ENCODE data around the gene PEX3.
"Not testable (repeated sequence)": the region's sequence is repeated elsewhere in the genome, so short reads cannot be mapped to it uniquely, and the experiment has no call there.

Gene PEX3

DNA sequence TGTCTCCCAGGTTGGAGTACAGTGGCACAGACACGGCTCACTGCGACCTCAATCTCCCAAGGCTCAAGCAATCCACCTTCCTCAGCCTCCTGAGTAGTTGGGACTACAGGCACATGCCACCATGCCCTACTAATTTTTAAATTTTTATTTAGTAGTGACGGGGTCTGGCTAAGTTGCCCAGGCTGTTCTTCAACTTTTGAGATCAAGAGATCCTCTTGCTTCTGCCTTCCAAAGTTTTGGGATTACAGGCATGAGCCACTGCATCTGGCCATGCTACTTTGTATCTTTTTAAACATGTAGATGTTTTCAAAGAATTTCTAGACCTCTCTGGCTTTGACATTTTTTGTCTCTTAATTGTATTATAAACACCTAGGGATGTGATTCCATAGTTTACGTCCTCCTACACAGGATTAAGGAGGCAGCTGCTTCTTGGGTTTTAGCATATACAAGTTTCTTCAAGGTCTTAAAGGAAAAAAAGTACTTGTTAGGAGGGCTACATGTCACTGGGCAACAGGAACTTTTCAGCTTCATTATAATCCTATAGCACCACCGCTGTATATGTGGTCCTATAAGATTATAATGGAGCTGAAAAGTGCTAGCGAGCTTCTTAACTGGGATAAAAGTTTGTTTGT, 1.4 kb upstream of the PEX3 start:
- no peak for DNase-seq

DNA sequence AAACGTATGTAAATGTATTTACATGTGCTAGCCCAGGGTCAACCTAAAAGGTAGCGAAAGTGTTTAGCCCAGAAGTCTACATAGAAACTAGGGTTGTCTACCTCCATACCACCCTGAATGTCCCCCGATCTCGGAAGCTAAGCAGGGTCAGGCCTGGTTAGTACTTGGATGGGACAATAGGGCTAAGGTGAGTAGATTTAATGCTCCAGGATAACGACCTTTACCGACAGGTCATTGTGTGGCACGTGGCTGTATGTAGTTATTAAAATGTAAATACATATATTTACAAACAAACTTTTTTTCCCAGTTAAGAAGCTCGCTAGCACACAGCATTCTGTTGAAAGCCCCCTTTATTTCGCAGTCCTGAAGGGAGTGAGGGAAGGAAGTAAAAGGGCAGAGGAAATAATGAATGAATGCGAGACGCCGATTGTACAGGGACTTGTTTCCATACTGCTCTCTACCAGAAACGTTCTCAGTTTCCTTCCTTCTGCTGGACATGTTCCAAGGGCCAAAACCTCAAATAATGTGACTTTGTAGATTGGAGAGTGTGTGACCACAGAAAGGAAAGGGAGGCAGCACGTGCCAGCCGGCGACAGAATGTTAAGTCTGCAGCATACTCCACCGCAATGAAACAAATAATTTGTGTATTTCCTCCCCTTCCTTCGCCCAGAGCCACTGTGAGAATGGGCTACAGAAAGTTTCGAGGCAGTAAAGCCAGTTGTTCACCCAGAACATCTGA, 722 bp upstream of the PEX3 start:
- DNase-seq = peak; percentile 46

DNA sequence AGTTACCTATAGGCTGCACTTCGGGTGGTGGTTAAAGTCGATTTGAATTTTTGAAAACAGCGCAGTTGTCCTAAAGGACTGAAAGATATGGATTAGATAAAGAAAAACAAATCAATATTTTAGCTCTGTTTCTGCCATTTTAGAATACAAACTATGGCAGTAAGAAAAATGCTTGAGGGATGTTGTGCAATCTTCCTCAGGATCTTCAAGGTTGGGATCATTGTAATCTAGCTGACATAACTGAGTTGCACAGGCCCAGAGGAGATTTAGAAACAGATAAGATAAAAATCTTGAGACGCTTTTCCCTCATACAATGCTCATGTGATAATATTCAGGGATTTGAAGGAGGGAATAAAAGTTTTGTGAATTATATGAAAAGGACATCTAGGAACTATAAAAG, 926 bp downstream of the PEX3 start:
- no peak for DNase-seq

DNA sequence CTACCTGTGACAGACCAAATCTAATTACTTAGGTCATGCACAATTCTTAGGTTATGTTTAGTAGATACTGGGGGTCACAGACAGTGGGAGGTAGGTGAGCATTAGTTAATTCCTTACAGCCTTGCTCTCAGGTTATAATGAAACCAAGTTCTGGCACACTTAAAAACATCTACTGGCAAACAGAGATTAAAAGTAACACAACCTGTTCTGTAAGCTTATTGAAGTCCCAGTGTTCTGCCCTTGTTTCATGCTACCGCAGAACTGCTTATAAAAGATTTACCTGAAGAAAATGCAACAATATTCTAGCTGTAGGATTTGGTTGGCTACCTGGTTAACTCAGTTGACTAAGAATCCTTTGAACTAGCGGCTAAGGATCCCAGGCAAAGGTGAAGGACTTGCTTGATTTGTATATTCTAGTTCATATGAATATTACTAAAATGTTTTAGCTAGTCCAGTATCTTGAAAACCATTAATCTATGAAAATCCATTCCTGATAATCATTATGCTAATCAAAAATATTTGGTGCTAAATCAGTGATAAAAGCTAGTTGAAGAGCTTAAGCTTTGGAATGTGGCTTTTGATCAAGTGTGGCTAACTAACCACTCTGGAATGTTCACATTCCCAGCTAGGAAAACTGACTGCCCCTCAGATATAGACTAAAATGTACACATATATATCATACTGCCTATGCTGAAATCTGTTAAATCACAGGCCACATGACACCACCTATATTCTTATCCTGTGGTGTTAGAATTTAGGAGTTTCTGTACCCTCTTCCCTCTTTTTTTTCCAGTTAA, 7.2 kb downstream of the PEX3 start:
- no peak for DNase-seq

DNA sequence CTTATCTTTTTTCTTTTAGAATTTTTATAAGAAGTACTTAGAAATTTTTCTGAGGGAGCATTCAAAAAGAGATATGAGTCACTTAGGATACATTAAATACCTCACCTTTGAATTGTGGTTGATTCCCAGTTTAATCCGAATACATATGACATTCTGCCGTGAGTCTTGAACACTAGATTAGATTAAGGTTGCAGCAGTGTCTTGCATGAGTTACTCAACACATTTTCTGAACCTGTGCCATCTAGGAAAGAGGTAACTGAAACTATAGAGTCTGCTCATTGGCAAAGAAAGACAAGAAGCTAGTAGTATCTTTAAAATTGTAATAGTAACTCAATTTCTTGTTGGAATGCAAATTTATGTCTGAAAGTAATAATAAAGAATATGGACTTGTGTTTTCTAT, 14.9 kb downstream of the PEX3 start:
- no peak for DNase-seq

DNA sequence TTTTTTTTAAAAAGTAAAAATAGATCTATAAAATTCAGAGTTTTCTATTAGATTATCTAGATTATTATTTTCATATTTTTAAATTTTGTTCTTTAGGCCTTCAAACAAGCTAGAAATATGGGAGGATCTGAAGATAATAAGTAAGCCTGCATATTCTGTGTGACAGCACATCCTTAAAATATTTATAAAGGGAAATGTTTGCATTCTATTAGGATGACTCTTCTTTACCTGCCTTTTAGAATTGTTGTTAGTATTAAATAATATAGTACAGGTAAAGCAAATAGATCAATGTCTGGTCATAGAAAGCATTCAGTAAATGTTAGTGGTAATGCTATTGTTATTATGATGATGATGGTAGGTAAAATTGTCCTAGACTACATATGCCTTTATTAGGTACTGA, 17.4 kb downstream of the PEX3 start:
- DNase-seq = no peak

DNA sequence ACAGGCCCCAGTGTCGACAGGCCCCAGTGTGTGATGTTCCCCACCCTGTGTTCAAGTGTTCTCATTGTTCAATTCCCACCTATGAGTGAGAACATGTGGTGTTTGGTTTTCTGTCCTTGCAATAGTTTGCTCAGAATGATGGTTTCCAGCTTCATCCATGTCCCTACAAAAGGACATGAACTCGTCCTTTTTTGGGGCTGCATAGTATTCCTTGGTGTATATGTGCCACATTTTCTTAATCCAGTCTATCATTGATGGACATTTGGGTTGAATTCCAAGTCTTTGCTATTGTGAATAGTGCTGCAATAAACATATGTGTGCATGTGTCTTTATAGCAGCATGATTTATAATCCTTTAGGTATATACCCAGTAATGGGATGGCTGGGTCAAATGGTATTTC, 18.2 kb downstream of the PEX3 start:
- DNase-seq = not testable (repeated sequence)

DNA sequence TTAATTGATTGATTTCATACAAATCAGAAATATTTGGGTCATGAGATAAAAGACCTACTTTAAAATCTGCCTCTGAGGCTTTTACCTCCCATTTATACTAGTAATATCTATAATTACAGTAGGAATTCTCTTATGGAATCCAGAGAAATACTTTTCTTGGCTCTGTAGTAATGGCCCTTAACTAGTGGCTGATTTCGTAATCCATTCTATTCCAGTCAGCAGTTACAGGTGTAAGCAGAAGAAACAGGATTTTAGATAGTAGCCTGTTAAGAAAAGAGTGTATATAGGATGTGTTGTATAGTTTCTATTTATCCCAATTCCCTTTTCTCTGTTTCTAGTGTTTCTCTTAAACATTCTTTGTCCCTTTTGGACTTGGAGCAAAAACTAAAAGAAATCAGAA, 21.2 kb downstream of the PEX3 start:
- DNase-seq = no peak

DNA sequence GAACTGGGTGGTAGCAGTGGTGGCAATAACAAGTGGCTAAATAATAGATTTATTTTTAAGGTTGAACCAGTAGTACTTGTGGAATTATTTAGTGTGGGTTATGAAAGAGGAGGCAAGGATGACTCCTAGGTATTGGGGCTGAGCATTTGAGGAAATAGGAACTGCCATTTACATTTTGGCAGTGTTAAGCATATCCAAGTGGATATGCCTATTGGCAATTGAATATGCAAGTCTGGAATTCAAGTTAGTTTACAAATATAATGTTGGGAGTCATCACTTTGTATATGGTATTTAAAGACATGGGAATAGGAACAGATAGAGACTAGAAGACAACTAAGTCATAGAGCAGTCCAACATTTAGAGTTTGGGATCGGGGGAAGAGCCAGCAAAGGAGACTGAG, 25.9 kb downstream of the PEX3 start:
- no peak for DNase-seq

DNA sequence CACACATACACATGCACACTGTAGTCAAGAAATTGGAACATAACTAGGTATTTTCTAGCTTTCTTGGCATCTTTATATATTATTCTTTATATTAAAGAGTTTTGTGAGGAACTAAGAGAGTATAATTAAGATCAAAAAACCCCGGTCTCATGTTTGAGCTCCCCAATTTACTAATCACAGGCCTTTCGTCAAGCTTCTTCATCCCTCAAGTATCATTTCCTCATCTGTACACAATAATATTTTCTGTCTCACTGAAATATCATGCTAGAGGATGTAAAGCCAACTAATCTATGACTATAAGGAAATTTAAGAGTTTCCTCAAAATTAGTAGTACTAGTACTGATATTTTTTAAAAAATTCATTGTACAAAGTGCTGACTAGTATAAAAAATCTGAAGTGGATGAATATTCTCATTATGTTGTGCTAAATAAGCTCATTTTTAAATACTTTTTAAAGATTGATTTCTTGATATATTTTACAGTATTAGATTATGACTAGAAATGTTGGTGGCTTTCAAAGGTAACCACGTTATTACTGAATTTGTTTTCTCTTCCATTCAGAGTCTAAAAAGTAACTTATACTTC, 28.0 kb downstream of the PEX3 start:
- no peak for DNase-seq

DNA sequence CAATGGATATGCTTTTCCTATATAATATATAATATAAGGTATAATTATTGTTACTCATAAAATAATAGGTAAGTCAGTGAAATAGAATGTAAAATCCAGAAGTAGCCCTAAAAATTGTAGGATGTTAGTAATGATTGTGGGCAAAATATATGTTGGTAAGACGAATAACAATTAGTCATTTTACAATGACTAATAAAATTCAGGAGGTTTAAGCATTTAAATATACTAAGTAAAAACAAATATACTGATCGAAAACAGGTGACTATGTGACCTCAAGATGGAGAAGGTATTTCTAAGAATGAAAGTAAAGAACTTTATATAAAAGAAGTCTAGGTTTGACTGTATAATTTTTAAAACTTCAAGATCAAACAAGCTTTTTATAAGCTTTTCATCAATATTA, 32.0 kb downstream of the PEX3 start:
- no peak for DNase-seq

DNA sequence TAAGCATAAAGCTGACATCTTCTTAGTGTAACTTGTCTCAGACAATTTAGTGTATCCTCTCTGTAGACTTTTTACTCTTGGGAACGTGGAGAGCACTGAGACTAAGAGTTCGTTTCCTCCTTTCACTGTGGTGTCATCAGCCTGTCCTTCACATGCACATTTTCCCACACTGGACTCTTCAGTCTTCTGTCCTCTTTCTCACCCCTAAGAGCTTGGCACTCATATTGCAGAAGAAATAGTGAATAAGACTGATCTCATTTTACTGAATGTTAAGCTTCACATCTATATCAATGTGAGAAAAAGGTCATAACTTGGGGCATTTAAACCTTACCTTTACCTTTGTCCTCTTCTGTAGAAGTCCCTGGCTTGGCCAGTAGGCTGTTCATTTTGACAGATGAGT, 35.4 kb downstream of the PEX3 start:
- DNase-seq = no peak

DNA sequence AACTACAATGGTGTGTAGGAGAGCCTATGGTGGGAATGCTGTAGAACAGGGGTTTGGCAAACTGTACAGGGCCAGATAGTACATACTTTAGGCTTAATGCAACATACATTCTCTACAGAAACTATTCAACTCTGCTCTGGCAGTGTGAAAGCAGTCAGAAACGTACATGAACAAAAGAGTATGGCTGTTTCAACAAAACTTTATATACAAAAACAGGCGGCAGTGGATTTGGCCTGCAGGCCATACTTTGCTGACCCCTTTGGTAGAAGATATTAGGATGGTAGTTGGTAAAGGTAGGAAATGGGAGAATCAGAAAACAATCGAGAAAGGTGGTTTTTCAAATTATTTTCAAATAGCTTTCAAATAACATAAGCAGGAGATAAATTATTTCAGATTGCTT, 36.1 kb downstream of the PEX3 start:
- DNase-seq = no peak

DNA sequence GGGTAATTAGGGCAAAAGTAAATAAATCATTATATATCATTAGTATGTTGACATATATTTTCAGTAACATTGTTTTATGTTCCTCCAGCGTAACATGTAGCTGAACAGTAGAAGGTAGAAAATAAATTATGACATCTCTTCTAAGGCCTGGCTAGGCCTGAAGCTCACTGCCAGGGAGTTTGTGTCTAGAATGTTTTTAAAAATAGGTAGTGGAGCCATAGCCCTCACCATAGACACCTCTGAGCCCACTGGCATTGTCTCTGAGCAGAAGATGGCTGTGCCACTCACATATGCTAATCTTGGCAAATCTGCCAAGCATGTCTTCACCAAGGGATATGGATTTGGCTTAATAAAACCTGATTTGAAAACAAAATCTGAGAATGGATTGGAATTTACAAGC, 39.6 kb downstream of the PEX3 start:
- no peak for DNase-seq

DNA sequence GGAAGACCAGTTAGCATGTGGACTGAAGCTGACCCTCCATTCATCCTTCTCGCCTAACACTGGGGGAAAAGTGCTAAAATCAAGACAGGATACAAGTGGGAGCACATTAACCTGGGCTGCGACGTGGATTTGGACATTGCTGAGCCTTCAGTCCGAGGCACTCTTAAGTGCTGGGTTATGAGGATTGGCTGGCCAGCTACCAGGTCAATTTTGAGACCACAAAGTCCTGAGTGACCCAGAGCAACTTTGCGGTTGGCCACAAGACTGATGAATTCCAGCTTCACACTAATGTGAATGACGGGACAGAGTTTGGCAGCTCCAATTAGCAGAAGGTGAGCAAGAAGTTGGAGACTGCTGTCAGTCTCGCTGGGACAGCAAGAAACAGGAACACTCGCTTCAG, 40.2 kb downstream of the PEX3 start:
- no peak for DNase-seq

DNA sequence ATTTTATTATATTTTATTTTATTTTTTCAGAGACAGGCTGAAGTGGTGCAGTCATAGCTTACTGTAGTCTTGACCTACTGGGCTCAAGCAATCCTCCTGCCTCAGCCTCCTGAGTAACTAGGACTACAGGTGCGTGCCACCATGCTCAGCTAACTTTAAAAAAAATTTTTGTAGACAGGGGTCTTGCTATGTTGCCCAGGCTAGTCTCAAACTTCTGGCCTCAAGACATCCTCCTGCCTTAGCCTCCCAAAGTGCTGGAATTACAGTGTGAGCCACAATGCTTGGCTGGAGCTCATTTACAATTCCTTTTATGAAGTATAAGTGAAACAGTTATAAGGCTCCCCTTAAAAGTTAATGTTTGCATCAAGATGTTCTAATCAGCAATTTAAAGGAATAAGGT, 46.4 kb downstream of the PEX3 start:
- no peak for DNase-seq

DNA sequence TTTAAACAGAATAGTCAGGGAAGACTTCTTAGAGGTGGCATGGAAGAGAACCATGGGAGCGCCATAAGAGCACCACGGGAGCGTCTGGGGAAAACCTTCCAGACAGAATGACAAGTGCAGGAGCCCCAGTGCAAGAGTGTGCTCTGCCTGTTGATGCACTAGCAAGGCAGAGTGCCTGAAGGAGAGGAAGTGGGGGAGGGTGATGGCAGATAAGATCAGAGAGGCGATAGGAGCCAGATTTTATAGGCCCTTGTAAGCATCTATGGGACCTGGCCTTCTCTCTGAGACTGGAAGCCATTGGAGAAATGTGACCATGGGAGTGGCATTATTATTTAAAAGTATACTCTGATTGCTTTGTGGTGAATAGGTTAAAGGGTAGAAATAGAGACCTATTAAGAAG, 47.8 kb downstream of the PEX3 start:
- no peak for DNase-seq

DNA sequence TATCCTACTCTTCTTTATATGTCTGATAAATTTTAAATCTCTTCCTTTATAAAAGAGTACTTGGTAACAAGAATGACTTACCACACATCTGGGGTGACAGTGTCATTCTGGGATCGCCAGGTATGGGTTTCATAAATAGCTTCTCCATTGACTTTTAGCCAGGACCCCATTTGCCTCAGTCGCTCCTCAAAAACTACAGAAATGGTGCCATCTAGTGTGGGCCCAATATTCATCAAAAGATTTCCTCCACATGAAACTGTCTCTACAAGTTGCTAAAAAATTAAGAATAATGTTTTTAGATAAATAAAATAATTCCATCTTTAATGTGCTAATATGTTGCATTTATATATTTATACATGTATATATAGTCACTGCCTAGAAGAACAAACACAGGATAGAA, 51.2 kb downstream of the PEX3 start:
- DNase-seq = no peak

DNA sequence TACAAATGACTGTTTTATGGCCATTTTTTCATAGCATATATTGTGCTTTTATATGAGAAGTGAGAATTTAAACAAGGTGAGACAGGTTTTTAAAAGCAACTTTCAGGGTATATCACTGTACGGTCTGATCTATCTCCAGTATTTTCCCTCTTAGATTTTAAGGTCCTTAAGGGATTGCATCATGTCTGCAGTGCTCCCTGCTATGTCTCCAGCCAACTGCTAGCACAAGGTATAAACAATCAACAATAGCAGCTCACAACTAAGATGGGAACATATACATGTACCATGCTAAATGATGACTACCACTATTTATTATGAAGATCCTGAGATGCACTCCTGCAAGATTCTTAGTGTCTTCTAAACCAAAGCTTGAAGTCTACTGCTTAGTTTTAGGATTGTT, 53.8 kb downstream of the PEX3 start:
- no peak for DNase-seq

DNA sequence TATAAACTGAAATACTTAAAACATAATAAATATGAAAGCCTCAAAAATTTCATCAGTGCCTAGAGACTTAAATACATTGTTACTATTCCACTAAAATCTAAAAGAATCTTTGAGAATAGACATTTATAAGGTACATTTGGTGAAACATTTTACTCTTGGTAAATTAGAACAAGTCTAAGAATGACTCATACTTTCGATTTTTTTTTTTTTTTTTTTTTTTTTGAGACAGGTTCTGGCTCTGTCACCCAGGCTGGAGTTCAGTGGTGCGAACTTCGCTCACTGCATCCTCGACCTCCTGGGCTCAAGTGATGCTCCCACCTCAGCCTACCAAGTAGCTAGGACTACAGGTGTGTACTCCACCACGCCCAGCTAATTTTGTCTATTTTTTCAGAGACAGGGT, 54.5 kb downstream of the PEX3 start:
- DNase-seq = no peak

DNA sequence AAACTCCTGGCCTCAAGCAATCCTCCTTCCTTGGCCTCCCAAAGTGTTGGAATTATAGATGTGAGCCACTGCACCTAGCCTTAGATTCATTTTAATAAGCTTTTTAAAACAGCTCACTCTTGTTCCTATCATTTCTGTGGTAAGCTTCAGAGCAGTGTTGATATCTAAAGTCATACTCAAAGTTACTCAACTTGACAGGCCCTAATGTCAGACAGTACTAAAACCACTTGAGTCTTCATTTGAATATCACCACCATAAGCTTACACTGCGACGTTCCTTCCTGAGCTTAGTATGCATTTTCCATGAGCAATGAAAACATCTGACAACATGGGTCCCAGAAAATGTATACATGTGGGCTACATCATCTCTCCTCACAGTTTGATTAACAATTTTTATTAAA, 54.9 kb downstream of the PEX3 start:
- no peak for DNase-seq

DNA sequence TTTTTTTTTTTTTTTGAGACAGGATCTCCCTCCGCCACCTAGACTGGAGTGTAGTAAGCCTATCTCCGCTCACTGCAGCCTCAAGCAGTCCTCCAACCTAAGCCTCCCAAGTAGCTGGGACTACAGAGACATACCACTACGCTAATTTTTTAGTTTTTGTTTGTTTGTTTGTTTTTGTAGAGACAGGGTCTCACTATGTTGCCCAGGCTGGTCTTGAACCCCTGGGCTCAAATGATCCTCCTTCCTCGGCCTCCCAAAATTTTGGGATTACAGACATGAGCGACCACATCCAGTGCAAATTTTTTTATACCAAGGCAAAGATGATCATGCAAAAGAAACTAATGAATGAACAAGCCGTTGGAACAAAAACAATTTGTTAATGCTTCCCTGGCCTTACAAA, 55.6 kb downstream of the PEX3 start:
- no peak for DNase-seq

DNA sequence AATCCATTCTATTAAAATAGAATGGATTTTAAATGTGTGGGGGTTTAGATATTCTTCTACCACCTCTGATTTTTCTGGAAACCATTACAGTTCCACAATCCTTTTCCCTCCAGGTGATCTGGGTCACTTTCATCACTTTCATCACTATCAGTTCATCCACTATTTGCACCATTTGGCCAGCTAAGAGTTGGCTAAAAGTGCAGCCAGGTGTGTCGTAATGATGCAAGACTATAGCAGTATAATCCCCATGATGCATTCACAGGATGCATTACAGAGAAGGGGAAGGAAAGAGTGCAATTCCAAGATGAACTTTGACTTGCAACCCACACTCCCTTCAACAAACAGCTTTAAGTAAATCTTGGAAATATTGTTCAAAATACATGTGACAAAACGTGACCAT, 56.0 kb downstream of the PEX3 start:
- DNase-seq = no peak
